ENCODE measurements around the gene ATP1B1. TPM values are rescaled to one million over a fixed set of nuclear protein-coding genes. Genes with fewer than 3 reads are reported as not detected.

ATP1B1 gene
- total RNA-seq, 1 experiment from 2014 or later: 44.4 TPM

GRCh38 chr1:169085911-169086310 is 20.6 kb upstream of the ATP1B1 start:
- no peak overlapping the region for H3T11ph ChIP-seq (ENCODE audit: low read length)
- H3K14ac ChIP-seq (ENCODE audit: insufficient read depth, low read length): no peak overlapping the region
- no peak overlapping the region for H4K5ac ChIP-seq (ENCODE audit: insufficient read length, low read depth, low read length)
- no peaks in the 10 kb centered on the region for H3K79me1 ChIP-seq (ENCODE audit: insufficient read depth, low read depth, low read length, poor library complexity, severe bottlenecking)
- Mint-ChIP-seq H3K4me3 (no peak overlapping the region), H3K4me1 (peaks cover 8 to 14% of the 10 kb centered on the region in 2 experiments), H3K27ac (no peak overlapping the region), H3K36me3 (ENCODE audit: insufficient read depth in 1 of 3, low read depth in 3 of 3) (no peaks in the 10 kb centered on the region), H3K9me3 (no peaks in the 10 kb centered on the region), H3K27me3 (ENCODE audit: low read depth) (no peaks in the 10 kb centered on the region; the same call in 1 of the 2 replicates)
- no peak overlapping the region for H2BK15ac ChIP-seq (ENCODE audit: low read depth, low read length)
- H3K79me2 ChIP-seq (ENCODE audit: insufficient read depth, low read length): no peaks in the 10 kb centered on the region
- H3K27ac ChIP-seq (ENCODE audit: insufficient read length, low read depth, low read length): no peak overlapping the region
- no peak for TF ChIP-seq CTCF (conservative IDR thresholded peaks at IDR 0.05)
- no peak overlapping the region for H3K18ac ChIP-seq (ENCODE audit: insufficient read length, low read depth, low read length)
- no peak overlapping the region for H3K23ac ChIP-seq (ENCODE audit: insufficient read length, low read depth, low read length)
- no peak overlapping the region for H4K91ac ChIP-seq (ENCODE audit: insufficient read length, low read depth, low read length)
- H2BK120ac ChIP-seq (ENCODE audit: low read depth, low read length, poor library complexity, severe bottlenecking): no peak overlapping the region
- no CpG with 5 or more reads among the region's 2 CpGs for WGBS (ENCODE audit: extremely low coverage, insufficient read length, low lambda C conversion rate)
- no peaks in the 10 kb centered on the region for H3K9me3 ChIP-seq (ENCODE audit: control insufficient read depth, low read depth, low read length)
- no peak for DNase-seq
- H3K23me2 ChIP-seq (ENCODE audit: insufficient read length, low read depth, low read length, poor library complexity, severe bottlenecking): no peaks in the 10 kb centered on the region
- H3K9ac ChIP-seq (ENCODE audit: extremely low read depth, insufficient read length, low read length): no peak overlapping the region
- no peaks in the 10 kb centered on the region for H3K4me1 ChIP-seq (ENCODE audit: insufficient read depth, low read length)
- H4K8ac ChIP-seq (replicated peaks; ENCODE audit: insufficient read length, low read depth, low read length): no peak overlapping the region
- no peak overlapping the region for H3K4ac ChIP-seq (ENCODE audit: low read depth, low read length)
- H3K56ac ChIP-seq (ENCODE audit: insufficient read length, low read depth, low read length): no peak overlapping the region
- H2AK5ac ChIP-seq (ENCODE audit: insufficient read length, low read length): no peak overlapping the region
- H2BK12ac ChIP-seq (ENCODE audit: insufficient read length, low read depth, low read length): no peak overlapping the region
- no peak overlapping the region for H2BK20ac ChIP-seq (ENCODE audit: low read depth, low read length, poor library complexity, severe bottlenecking)
- H3K27me3 ChIP-seq (ENCODE audit: insufficient read depth, low read length): no peaks in the 10 kb centered on the region
- H2BK5ac ChIP-seq (ENCODE audit: insufficient read length, low read length): no peak overlapping the region
- H3K4me2 ChIP-seq (ENCODE audit: insufficient read depth, insufficient read length, low read length): no peak overlapping the region
- H4K20me1 ChIP-seq (ENCODE audit: control insufficient read depth, insufficient read depth, insufficient read length): no peaks in the 10 kb centered on the region
- H2AFZ ChIP-seq (ENCODE audit: low read length): no peak overlapping the region

Measured in H9 (cell line).